D721Med (cell line): ENCODE data around the gene TC2N.
"Not testable (repeated sequence)": the region's sequence is repeated elsewhere in the genome, so short reads cannot be mapped to it uniquely, and the experiment has no call there.

ENCODE experiments used
- DNase-seq: peaks from one replicate; pipeline ENCODE4 v3.0.0; 2011; ENCODE audit warnings: low spot score; ENCODE audit not compliant: insufficient read length
- FAIRE-seq: peaks from 2 replicates; lab custom pipeline; 2011; peaks lifted over from hg19 to GRCh38; lab: Jason Lieb, UNC
- TF ChIP-seq, protein P1 (sequence below): IDR thresholded peaks from 2 replicates; pipeline ENCODE4 v1.5.1; 2012; ENCODE audit warnings: mild to moderate bottlenecking, control low read depth; ENCODE audit not compliant: insufficient read depth; ENCODE audit errors: missing control alignments

The TC2N gene

DNA sequence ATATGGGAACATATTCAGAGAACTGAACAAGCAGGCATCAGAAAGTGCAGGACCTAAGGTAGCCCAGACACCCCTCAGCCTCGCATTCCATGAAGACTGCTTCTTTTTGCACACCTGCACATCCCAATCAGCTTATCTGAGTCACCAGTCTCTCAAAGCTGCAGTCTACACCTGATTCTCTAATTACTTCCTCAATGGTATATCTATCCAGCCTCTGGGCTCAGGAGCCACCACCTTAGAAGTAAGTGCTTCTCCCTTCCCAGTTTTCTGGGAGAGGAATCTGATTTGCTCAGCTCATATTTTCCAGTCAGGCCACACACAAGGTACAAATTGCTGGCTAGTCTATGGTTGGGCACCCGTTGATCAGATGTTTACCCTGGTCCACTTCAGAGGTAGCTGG, 21.7 kb downstream of the TC2N start:
- FAIRE-seq (no peak), DNase-seq (no peak)
- TF ChIP-seq, protein P1, sequence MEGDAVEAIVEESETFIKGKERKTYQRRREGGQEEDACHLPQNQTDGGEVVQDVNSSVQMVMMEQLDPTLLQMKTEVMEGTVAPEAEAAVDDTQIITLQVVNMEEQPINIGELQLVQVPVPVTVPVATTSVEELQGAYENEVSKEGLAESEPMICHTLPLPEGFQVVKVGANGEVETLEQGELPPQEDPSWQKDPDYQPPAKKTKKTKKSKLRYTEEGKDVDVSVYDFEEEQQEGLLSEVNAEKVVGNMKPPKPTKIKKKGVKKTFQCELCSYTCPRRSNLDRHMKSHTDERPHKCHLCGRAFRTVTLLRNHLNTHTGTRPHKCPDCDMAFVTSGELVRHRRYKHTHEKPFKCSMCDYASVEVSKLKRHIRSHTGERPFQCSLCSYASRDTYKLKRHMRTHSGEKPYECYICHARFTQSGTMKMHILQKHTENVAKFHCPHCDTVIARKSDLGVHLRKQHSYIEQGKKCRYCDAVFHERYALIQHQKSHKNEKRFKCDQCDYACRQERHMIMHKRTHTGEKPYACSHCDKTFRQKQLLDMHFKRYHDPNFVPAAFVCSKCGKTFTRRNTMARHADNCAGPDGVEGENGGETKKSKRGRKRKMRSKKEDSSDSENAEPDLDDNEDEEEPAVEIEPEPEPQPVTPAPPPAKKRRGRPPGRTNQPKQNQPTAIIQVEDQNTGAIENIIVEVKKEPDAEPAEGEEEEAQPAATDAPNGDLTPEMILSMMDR: no peak

DNA sequence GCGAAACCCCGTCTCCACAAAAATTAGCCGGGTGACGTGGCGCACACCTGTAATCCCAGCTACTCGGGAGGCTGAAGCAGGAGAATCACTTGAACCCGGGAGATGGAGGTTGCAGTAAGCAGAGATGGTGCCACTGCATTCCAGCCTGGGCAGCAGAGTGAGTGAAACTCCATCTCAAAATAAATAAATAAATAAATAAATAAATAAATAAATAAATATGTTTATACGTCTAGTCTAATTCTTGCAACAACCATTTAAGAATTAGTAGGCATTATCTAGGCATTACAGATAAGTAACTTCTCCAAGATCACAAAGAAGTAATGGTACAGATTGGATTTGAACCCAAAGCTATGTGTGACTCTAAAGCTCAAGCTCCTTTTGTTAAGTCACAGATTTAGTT, 22.3 kb downstream of the TC2N start:
- FAIRE-seq, DNase-seq: not testable (repeated sequence)

- FAIRE-seq (no peak), DNase-seq (no peak)
- TF ChIP-seq, protein P1: no peak
These were observed 23.3 kb downstream of the TC2N start for GRCh38 chr14:91844029-91844428.

- FAIRE-seq: no peak
- TF ChIP-seq, protein P1: no peak
- no peak for DNase-seq
These were observed 23.9 kb downstream of the TC2N start for GRCh38 chr14:91843437-91843836.

- TF ChIP-seq, protein P1: no peak
- no peak for DNase-seq
- no peak for FAIRE-seq
These were observed 26.3 kb downstream of the TC2N start for GRCh38 chr14:91841065-91841464.

GRCh38 chr14:91839749-91840148, 27.6 kb downstream of the TC2N start:
- TF ChIP-seq, protein P1: no peak
- DNase-seq: no peak
- FAIRE-seq: no peak

DNA sequence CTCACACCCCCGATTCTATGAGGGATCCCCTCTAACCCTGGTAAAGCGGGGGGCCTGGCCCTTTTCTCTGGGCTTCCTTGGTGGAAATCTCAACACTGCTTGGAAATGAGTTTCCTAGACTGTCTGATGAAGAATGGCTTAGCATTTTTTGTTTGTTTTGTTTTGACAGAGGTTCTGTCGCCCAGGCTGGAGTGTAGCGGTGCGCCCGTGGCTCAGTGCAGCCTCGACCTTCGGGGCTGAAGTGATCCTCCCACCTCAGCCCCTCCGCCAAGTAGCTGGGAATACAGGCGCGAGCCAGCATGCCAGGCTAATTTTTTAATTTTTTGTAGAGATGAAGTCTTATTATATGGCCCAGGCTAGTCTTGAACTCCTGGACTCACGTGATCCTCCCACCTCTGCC, 30.3 kb downstream of the TC2N start:
- TF ChIP-seq, protein P1: no peak
- no peak for FAIRE-seq

More for the DNA sequence above, 30.3 kb downstream of the TC2N start:
- DNase-seq: no peak
